Fibroblast of upper back skin (primary cell): ENCODE data around the gene MB.
A peak's percentile ranks its signal among the peaks of the same experiment; 100 is the strongest.
"Not testable (repeated sequence)": the region's sequence is repeated elsewhere in the genome, so short reads cannot be mapped to it uniquely, and the experiment has no call there.

Source experiments
- DNase-seq: peaks from one replicate; pipeline ENCODE4 v3.0.0-alpha.2; 2013

MB gene

DNA sequence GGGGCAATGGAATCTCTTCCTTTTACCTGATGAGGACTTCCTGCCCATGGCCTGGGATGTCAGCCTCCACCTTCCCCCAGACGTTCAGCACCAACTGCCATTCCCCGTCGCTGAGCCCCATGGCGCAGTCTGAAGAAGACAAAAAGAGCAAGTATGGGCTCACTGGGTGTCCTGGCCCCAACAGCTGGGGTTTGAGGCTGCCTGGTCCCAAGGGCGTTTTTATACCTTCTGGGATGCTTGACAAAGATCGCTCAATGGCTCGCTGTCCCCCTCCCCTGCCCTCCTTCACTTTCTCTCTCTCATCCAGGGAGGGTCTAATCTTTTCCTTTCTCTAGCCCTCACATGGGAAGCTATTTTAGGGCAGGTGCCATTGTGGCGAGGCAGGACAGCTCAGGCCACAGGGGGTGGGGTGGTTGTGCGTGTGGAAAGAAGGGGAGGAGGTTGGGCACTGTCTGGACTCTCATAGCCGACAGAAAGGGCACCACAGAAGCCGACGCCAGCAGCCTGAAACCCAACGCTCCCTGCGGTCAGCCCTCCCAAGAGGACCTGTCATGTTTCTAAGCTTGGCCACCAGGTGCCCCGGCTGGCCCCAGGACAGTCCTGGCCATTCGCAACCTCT is at the start of gene MB:
Gene MB (minus strand): TSS at position 193 of the 619 bp plus-strand sequence. CDS start 72 bp downstream, at position 121.
- no peak for DNase-seq

DNA sequence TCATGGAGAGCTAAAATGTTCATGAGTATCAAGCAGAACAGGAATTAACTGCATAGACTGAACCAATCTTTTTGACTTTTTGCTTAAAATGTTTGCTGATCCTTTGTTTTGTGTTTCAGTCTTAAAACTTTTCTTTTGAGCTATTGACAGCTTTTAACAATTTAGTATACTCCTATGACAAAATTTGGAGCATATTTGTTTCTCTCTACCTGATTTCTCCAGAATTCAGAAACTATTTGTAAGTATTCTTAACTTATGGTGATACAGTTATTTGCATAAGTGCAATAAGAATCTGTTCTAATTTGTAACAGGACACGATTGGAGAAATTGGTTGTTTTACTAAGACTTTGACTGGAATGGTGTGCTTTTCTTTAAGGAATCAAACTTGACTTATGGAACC is 49.6 kb upstream of the MB start:
- not testable (repeated sequence) for DNase-seq

DNA sequence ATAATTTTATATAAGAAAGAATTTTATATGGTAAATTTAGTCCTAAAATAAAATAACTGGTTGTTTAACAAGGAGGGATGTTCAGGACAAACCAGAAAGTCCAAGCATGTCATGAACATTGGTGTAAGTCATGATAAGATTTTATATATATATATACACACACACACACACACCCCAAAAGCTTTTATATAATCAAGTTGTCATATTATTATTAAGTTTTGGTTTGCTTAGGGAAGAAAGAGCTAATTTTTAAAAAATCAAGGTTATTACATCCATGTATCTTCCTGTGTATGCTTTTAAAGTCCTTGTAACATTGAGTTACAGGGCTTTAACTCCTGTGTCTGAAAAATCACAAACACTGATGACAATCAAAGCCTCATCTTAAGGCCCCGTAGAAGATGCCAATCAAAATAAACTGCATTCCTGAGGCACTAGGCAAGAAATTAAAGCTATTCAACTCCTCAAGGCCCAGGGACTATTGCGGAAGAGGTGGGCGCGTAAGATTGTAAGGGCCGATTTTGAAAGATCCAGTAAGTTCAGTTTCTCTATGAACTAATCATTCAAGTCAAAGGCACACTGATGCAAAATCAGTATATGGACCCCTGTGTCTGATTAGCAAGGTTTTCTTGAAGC is 47.9 kb upstream of the MB start:
- no peak for DNase-seq

DNA sequence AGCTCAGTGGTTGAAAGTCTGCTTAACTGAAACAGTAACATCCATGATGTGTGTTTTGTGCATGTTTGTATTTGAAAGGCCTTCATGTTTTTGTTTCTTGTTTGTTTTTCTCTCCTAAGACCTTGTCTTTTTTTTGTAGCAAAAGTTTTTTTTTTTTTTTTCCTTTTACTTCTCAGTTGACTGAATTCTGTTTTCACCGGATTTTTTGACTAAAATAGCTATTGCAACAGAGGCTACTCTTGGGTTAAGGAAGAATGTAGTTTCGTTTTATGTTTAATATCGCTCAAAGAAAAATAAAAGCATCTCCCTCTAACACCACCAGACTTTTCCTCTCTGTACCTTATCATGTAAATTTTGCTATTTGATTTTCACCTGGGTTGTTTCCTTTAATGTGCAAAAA is 46.2 kb upstream of the MB start:
- no peak for DNase-seq

DNA sequence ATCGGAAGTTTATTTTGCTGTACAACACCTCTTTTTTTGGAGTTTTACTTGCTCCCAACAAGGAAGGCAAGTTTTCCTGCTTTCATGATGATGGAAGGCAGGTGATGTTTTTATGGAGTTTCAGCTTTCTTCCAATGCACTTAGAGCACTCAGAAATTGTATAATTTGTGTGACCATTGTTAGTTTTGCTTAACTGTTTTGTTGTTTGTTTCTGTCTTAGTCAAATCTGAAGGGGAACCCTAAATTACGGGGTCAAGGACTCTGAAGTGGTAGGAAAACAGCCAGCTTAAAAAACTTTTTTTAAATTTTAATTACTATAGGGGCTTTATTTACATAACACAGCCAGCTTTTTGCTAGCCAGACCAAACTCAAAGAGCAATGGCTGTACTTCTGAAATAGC is 45.8 kb upstream of the MB start:
- DNase-seq, result no peak

DNA sequence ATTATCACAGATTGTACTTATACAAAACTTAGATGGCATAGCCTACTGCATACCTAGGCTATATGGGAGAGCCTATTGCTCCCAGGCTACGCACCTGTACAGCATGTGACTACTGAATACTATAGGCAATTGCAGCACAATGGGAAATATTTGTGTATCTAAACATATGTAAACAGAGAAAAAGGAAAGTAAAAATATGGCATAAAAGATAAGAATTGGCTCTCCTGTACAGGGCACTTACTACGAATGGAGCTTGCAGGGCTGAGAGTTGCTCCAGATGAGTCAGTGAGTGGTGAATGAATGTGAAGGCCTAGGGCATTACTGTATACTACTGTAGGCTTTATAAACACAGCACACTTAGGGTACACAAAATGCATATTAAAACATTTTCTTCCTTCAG is 44.3 kb upstream of the MB start:
- DNase-seq, result no peak

DNA sequence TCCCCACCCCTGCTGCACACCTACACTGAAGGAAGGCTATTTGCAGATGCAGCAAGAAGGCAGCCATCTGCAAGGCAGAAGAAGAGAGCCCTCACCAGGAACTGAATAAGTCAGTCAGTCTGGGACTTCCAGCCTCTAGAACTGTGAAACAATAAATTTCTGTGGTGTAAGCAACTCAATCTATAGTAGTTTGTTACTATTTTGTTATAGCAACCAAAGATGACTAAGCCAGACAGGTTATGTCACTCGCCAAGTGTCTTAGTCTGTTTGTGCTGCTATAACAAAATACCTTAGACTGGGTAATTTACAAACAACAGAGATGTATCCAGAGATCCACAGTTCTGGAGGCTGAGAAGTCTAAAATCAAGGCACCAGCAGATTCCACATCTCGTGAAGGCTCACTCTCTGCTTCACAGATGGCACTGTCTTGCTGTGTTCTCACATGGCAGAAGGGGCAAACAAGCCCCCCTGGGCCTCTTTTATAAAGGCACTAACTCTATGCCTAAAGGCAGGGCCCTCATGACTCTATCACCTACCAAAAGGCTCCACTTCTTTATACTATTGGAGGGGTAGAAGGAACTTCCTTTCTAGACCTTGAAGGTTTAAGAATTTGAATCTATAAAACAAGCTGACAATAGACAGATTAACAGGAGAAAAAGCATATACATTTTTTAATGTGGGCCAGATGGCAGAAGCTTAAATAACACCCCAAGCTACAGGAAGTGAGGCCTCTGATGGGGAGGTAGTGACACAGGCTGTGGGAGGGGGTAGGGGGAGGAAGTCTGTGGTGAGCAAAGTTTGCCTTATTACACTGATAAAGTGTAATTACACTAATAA is 43.4 kb upstream of the MB start:
- no peak for DNase-seq

DNA sequence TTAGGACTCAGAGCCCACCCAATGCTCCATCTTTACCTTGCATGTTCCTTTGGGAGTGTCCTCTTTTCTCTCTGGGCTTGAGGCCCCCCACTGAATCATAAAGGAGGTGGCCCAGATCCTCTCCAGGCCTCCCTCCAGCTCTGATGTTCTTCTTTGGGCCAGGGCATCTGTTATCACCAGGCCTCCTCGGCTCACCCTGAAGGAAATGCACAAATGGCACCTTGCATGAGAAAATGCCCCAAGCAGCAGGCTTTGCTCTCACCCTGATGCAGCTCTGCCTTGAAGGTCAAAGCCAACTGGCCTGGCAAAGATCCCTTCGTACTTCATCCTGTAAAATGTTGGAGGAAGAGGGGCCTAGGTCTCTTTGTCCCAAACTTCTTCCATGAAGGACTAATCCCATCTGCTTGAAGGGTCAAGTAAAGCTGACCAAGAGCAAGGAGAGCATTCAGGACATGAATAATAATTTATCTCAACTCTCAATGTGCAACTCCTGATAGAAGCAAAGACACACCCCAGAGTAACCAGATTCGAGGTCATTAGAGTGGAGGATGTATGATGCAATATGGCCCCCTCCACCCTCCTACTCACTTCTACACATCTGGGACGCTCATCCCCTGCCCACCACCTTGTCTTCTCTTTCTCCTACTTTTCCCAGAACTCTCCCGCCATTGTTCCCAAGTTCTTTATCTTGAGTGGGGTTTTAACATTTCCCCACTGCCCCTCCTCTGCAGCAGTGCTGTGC is 40.6 kb upstream of the MB start:
- no peak for DNase-seq

DNA sequence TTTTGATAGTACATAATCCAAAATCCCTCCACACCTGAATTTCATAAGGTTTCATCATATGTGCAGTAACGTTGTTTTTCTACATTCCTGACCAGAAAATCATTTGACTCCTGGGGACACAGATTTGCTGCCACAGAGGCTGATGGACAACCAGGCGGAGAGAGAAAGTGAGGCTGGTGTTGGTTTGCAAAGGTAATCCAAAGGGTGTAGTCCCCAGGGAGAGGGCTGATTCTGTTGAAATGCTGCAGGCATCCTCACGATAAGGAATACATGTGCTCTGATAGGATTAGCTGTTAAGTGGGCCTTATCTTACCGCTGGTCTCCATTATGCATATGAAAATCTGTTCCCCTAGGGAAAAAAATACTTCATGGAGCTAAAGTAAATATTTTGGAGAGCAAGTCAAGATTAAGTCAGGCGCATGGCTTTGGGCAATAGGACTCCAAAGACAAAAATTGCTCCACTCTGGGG is 39.2 kb upstream of the MB start:
- peak; percentile 44 for DNase-seq

DNA sequence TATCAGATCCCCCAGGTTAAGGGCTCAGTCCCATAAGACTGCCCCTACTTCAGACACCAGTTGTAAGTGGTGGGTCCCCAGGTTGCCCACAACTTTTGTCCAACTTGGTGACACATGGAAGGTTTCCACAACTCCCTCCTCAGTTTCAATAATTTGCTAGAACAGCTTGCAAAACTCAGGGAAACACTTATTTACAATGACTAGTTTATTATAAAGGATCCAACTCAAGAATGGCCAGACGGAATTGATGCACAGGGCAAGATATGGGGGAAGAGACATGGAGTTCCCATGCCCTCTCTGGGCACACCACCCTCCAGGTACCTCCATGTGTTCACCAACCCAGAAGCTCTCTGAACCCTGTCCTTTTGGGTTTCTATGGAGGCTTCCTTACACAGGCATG is 36.7 kb upstream of the MB start:
- no peak for DNase-seq

DNA sequence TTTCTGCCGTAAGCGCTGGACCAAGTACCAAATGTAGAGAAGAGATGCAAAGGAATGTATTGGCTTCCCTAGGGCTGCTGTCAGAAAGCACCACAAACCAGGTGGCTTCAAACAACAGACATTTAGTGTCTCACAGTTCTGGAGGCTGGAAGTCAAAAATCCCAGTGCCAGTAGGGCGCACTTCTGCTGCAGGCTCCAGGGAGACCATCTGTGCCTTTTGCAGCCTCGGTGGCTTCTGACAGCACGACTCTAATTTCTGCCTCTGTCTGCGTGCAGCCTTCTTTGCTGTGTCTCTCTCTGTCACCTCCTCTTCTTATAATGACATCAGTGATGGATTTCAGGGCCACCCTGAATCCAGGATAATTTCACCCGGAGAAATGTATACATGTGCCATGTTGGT is 34.0 kb upstream of the MB start:
- no peak for DNase-seq

DNA sequence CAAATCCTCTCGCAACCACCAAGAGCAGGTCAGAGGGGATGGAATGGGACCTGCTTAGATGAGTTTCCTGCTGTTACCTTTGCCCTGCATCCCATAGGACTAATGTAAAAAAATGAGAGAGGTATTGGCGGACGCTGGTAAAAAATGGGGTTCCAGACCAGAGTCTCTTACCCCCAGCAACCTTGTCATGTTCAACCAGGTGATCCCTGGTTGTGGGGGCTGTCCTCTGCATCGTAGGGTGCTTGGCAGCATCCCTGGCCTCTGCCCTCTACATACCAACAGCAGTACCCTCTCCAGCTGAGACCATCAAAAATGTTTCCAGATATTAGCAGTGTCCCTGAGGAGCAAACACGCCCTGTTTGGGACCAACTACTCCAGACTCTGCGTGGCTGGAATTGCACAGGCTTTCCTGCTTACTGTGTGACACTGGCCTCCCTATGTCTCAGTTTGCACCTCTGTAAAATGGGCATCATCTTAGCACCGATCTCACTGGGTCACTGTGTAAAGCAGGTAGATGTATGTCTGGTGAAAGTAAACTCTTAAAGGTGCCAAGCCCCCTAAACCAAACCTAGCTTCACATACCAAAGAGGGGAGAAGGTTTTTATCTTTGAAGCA is 32.6 kb upstream of the MB start:
- DNase-seq, result no peak

DNA sequence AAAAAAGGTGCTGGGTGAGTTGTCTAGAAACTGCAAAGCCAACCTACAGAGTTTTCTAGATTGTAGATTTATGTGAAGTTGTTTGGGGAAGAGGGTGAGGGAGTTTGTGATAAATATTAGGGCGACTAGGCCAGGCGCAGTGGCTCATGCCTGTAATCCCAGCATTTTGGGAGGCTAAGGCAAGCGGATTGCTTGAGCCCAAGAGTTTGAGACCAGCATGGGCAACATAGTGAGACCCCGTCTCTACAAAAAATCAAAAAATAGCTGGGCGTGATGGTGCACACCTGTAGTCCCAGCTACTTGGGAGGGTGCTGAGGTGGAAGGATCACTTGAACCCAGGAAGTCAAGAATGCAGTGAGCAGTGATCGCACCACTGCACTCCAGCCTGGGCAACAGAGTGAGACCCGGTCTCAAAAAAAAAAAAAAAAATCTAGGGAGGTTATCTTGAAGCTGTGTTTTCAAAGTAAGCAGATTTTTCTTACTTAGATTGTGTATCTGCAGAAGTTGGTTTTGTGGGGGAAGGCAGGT is 32.0 kb upstream of the MB start:
- no peak for DNase-seq

DNA sequence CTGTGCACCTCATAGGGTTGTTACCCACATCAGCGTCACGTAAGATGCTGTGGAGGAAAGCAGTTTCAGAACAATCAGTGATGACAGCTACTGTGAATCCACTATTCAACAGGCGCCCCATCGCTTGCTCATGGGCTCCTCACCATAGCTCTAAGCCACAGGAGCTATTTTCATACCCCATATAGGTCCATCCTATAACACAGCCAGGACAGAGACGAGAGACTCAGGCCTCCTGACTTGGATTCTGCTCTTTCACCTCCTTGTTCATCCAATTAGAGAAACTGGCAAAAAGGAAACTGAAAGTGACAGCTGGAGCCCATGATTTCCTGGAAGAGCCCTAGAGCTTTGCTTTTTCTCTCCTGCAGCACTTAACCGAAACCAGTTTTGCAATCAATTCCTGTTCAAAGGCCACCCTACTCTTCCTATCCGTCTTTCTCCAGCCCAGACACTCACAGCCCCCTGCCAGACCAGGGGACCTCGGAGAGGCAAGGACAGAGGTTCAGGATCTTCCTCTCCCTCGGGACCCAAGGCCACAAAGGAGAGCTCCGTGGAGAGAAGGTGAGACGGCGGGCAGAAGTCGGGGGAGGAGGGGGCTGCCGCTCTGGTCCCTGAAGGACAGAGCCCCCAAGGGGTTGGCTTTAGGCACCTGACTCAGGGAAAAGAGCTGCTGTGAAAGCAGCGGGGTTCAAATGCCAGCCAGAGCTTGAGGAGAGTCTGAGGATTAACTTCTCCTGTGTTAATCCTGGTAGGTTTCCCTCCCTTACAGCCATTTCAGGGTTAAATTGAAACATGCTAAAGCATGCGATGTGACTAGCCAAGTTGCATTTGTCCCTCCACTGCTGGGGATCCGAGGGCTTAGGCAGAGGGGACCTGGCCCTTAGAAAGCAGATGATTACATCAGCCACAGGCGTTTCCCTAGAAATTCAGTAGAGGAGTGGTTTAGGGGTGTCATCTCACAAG is 31.2 kb upstream of the MB start, which contains the start of gene APOL6:
Gene APOL6 (plus strand): TSS at position 381 of the 960 bp plus-strand sequence. CDS start 7,980 bp downstream, outside the sequence.
- peak; percentile 68 for DNase-seq

DNA sequence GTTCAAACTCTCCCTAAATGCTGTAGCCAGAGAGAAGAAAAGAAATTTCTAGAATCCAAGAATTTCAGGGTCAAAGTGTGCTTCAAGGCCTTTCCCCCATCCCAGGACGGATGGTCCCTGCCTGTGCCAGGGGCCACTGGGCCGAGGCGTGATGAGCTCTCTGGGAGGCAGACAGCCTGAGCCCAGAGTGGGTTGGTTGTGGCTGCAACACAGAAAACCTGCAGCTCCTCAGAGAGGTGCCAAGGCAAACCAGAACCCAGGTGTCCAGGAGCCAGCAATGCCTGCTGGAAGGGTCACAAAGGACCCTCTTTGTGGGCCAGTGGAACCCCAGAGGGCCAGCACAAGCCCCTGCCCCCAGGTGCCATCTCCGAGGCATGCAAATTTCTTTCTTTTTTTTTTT is 28.5 kb upstream of the MB start:
- no peak for DNase-seq

DNA sequence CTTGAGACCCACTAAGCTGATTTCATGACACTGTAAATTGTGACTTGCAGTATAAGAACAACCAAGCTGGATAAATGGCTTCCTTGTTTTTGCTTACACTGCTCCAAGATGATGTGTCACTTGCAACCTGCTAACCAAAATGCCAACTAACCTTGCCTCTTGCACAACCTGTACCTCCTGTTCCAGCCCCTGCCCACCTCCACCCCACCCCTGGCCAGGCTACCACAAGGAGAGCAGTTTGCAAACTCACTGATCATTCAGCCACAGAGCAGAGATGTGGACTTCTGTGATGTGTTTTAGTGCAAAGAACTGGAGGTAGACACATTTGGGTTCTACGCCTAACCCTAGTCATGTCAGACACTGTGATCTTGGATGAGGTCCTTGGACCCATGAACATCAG is 26.9 kb upstream of the MB start:
- DNase-seq, result no peak

DNA sequence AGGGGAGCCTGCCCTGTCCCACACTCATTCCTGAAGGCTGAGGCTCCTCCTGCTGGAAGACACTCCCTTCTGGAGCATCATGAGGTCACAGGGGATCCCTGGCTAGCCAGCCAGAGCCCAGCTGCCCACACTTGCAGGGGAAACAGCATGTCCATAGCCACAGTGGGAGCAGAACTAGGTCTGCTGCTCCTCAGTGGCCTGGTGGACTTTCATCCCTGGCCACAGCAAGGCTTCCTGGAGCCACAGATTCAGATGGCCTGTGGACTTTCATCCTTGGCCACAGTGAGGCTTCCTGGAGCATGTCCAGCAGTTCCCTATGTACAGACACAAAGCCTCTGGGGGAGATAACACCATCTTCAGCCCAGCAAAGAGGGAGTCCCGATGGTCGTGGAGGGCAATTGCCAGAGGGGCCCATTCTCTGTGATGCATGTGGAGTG is 25.2 kb upstream of the MB start:
- DNase-seq, result no peak

DNA sequence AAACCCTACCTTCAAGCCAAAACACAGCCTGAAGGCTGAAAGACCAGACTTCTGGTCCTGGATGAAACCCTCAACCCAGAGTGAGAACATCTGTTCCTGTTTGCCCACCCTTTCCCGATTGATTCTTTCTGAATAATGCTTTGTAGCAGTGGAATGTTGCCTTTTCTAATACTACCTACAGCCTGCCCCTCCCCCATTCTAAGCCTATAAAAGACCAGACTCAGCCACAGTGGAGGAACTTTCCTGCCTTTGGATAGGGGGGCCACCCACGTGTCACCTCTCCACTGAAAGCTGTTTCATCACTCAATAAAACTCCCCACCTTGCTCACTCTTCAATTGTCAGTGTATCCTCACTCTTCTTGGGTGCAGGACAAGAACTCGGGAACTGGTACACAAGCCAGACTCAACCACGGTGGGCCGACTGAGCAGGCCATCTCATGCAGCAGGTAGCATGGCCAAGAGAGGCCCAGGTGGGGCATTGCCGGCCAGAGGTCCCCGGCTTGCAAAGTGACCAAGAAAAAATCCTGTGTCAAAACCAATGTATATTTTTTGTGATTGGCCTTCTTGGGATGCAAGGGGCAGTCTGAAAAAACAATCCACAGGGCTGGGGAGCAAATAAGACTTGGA is 24.5 kb upstream of the MB start:
- no peak for DNase-seq

DNA sequence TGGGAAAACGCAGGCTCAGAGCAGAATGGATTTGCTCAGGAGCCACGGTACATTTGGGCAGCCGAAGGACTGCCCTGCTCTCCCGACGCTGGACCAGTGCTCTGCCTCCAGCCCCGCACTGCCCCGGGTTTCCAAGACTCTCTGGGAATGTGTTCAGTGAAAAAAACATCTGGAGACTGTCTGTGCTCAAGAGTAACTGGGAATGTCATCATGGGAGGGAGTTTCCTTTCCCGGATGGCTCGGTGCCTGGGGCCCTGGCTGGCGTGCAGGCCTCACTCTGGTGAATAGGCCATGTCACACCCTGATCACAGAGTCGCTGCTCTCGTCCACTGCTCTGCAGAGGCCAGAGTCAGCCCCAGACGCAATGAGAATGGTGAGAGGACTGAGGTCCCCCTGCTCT is 21.3 kb upstream of the MB start:
- peak; percentile 89 for DNase-seq

DNA sequence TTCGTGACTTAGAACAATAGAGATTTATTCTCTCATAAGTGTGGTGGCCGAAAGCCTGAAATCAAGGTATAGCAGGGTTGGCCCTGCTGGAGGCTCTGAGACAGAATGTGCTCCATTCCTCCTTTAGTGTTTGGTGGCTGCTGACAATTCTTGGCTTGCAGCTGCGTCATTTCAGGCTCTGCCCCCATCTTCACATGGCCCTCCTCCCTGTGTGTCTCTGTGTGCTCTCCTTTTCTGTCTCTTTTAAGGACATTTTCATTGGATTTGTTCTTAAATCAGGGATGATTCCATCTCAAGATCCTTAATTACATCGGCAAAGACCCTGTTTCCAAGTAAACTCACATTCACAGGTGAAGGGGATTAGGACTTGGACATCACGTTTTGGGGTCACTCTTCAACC is 20.9 kb upstream of the MB start:
- DNase-seq, result no peak

DNA sequence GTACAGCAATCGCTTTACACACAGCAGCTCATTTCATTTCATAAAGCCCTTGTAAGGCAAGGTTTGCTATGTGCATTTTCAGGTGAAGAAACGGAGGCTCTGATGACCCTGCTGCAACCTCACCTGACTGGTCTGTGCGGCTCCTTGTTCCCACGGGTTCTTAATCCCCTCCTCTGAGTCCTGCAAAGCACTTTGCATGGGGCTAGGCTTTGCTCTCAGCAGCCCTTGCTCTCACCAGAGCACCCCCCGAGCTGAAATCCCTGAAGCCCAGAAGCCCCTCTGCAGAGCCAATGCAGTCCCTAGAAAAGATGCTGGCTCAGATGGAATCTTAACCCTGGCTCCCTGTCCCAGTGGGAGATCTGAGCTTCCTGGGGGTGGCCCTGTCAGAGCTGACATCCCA is 20.1 kb upstream of the MB start:
- no peak for DNase-seq
